Neural cell (in vitro differentiated cells): Measurements from ENCODE around the gene TJP1. TPM values are rescaled to one million over a fixed set of nuclear protein-coding genes. Genes with fewer than 3 reads are reported as not detected.

Source experiments
- H2AFZ ChIP-seq: fragments of 200-600, 300-800 bp; sonication (generic), shearing (Covaris generic); 2 replicates; pipeline ENCODE4 v1.6.0; 2014; ENCODE audit warnings: low read depth, mild to moderate bottlenecking, antibody characterized with exemption, low read length, moderate library complexity
- H3F3A ChIP-seq: fragments of 200-600 bp; shearing (Covaris generic); 2 replicates; pipeline ENCODE4 v1.6.1; 2016; ENCODE audit warnings: mild to moderate bottlenecking, moderate library complexity, mixed read lengths, antibody characterized with exemption, low read length; ENCODE audit not compliant: insufficient read depth, poor library complexity, severe bottlenecking
- H3K27ac ChIP-seq: fragments of 200-600, 300-800 bp; sonication (generic), shearing (Covaris generic); 2 replicates; pipeline ENCODE4 v1.5.1; 2014; ENCODE audit warnings: mild to moderate bottlenecking, low read length, moderate library complexity
- H3K27me3 ChIP-seq: fragments of 300-800, 200-600 bp; sonication (generic), shearing (Covaris generic); 2 replicates; pipeline ENCODE4 v1.6.0; 2014; ENCODE audit warnings: mild to moderate bottlenecking, low read depth, low read length, moderate library complexity; ENCODE audit not compliant: insufficient read depth
- H3K36me3 ChIP-seq: fragments of 300-800, 200-600 bp; sonication (generic), shearing (Covaris generic); 2 replicates; pipeline ENCODE4 v1.5.1; 2014; ENCODE audit warnings: mild to moderate bottlenecking, antibody characterized with exemption, low read length, moderate library complexity; ENCODE audit not compliant: insufficient read depth
- H3K4me2 ChIP-seq: fragments of 300-800, 200-600 bp; sonication (generic), shearing (Covaris generic); 2 replicates; pipeline ENCODE4 v1.6.0; 2014; ENCODE audit warnings: mild to moderate bottlenecking, low read length
- H3K4me3 ChIP-seq: fragments of 300-800, 200-600 bp; sonication (generic), shearing (Covaris generic); 2 replicates; pipeline ENCODE4 v1.5.1; 2014; ENCODE audit warnings: mild to moderate bottlenecking, low read length, moderate library complexity
- H3K79me2 ChIP-seq: fragments of 200-600 bp; shearing (Covaris generic); replicated peaks from 2 replicates; pipeline ENCODE4 v1.6.0; 2014; ENCODE audit warnings: mild to moderate bottlenecking, low read length, moderate library complexity; ENCODE audit not compliant: insufficient read depth
- H3K9ac ChIP-seq: fragments of 300-800, 200-600 bp; sonication (generic), shearing (Covaris generic); 2 replicates; pipeline ENCODE4 v1.6.1; 2016; ENCODE audit warnings: mild to moderate bottlenecking, low read length, mixed read lengths
- H3K9me2 ChIP-seq: fragments of 200-600 bp; shearing (Covaris generic); 2 replicates; pipeline ENCODE4 v1.6.1; 2016; ENCODE audit warnings: mild to moderate bottlenecking, low read length, mixed read lengths; ENCODE audit not compliant: insufficient read depth
- H3K9me3 ChIP-seq: fragments of 200-600, 300-800 bp; sonication (generic), shearing (Covaris generic); 2 replicates; pipeline ENCODE4 v1.6.1; 2016; ENCODE audit warnings: mild to moderate bottlenecking, mixed run types, low read length, moderate library complexity, mixed read lengths
- H4K20me1 ChIP-seq: fragments of 200-600 bp; shearing (Covaris generic); 2 replicates; pipeline ENCODE4 v1.6.1; 2016; ENCODE audit warnings: mild to moderate bottlenecking, mixed run types; ENCODE audit not compliant: insufficient read depth
- EP300 ChIP-seq: fragments of 450-650 bp; conservative IDR thresholded peaks from 2 replicates; pipeline ENCODE4 v1.6.1; 2014; ENCODE audit warnings: antibody characterized with exemption, mild to moderate bottlenecking, moderate library complexity; ENCODE audit not compliant: poor library complexity, severe bottlenecking
- EZH2 ChIP-seq: fragments of 200-600, 300-800 bp; shearing (Covaris generic), sonication (generic); IDR thresholded peaks from 2 replicates; pipeline ENCODE4 v1.6.1; 2014; ENCODE audit warnings: antibody characterized with exemption, low read length, borderline replicate concordance, mild to moderate bottlenecking; ENCODE audit not compliant: insufficient read depth, poor library complexity, severe bottlenecking
- MXI1 ChIP-seq: fragments of 450-650 bp; conservative IDR thresholded peaks from 2 replicates; pipeline ENCODE4 v1.6.1; 2014; ENCODE audit warnings: antibody characterized with exemption, mild to moderate bottlenecking; ENCODE audit not compliant: poor library complexity, severe bottlenecking
- POLR2AphosphoS5 ChIP-seq: IDR thresholded peaks from 2 replicates; pipeline ENCODE4 v1.6.1; 2012
- RAD21 ChIP-seq: fragments of 450-650 bp; conservative IDR thresholded peaks from 2 replicates; pipeline ENCODE4 v1.6.1; 2014; ENCODE audit warnings: antibody characterized with exemption, mild to moderate bottlenecking, moderate library complexity
- SMC3 ChIP-seq: fragments of 450-650 bp; conservative IDR thresholded peaks from 2 replicates; pipeline ENCODE4 v1.6.1; 2014; ENCODE audit warnings: antibody characterized with exemption, mild to moderate bottlenecking, moderate library complexity; ENCODE audit not compliant: poor library complexity
- TAF1 ChIP-seq: IDR thresholded peaks from 2 replicates; pipeline ENCODE4 v1.6.1; 2012; ENCODE audit warnings: low read depth
- polyA plus RNA-seq: library from polyadenylated mRNA; depleted of rRNA; stranded (reverse); fragments of >200 nt; gene quantifications from 2 replicates; pipeline ENCODE4 v1.2.3, GENCODE V29; 2014
- TF ChIP-seq, protein P1 (sequence below): fragments of 450-650 bp; IDR thresholded peaks from 2 replicates; pipeline ENCODE4 v1.5.1; 2014; ENCODE audit warnings: antibody characterized with exemption, mild to moderate bottlenecking, moderate library complexity; ENCODE audit not compliant: poor library complexity, severe bottlenecking
- TF ChIP-seq, protein P2 (sequence below): IDR thresholded peaks from 2 replicates; pipeline ENCODE4 v1.6.1; 2012; ENCODE audit warnings: borderline replicate concordance

Gene TJP1
- polyA plus RNA-seq, 1 donor from 2014 or later, result 6.2 TPM

DNA sequence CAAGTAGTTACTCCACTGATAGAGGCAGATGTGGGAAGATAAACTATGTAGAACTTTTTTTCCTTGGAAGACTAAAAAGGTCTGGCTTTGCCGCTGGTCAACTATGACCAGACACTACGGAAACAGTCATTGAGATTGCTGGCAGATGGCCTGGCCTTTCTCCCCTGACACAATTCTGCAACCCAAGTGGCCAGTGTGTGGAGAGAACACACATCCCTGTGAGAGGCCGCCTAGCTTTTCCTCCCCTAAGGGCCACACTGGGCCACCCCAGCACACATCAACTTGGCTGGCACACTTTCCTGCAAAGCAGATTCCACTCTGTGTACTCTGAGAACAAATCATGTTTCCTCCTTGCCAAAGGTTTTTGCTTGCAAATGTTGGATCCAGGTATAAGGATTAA lies 10.4 kb upstream of the TJP1 start:
- Histone ChIP-seq H3K27ac (no peak overlapping the region), H3K4me2 (no peak overlapping the region)
- TF ChIP-seq EZH2 (no peak), POLR2AphosphoS5 (no peak), SMC3 (no peak), TAF1 (no peak), EP300 (no peak), MXI1 (no peak), RAD21 (no peak)
- TF ChIP-seq, protein P1, sequence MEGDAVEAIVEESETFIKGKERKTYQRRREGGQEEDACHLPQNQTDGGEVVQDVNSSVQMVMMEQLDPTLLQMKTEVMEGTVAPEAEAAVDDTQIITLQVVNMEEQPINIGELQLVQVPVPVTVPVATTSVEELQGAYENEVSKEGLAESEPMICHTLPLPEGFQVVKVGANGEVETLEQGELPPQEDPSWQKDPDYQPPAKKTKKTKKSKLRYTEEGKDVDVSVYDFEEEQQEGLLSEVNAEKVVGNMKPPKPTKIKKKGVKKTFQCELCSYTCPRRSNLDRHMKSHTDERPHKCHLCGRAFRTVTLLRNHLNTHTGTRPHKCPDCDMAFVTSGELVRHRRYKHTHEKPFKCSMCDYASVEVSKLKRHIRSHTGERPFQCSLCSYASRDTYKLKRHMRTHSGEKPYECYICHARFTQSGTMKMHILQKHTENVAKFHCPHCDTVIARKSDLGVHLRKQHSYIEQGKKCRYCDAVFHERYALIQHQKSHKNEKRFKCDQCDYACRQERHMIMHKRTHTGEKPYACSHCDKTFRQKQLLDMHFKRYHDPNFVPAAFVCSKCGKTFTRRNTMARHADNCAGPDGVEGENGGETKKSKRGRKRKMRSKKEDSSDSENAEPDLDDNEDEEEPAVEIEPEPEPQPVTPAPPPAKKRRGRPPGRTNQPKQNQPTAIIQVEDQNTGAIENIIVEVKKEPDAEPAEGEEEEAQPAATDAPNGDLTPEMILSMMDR, result no peak
- TF ChIP-seq, protein P2, sequence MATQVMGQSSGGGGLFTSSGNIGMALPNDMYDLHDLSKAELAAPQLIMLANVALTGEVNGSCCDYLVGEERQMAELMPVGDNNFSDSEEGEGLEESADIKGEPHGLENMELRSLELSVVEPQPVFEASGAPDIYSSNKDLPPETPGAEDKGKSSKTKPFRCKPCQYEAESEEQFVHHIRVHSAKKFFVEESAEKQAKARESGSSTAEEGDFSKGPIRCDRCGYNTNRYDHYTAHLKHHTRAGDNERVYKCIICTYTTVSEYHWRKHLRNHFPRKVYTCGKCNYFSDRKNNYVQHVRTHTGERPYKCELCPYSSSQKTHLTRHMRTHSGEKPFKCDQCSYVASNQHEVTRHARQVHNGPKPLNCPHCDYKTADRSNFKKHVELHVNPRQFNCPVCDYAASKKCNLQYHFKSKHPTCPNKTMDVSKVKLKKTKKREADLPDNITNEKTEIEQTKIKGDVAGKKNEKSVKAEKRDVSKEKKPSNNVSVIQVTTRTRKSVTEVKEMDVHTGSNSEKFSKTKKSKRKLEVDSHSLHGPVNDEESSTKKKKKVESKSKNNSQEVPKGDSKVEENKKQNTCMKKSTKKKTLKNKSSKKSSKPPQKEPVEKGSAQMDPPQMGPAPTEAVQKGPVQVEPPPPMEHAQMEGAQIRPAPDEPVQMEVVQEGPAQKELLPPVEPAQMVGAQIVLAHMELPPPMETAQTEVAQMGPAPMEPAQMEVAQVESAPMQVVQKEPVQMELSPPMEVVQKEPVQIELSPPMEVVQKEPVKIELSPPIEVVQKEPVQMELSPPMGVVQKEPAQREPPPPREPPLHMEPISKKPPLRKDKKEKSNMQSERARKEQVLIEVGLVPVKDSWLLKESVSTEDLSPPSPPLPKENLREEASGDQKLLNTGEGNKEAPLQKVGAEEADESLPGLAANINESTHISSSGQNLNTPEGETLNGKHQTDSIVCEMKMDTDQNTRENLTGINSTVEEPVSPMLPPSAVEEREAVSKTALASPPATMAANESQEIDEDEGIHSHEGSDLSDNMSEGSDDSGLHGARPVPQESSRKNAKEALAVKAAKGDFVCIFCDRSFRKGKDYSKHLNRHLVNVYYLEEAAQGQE, result no peak

DNA sequence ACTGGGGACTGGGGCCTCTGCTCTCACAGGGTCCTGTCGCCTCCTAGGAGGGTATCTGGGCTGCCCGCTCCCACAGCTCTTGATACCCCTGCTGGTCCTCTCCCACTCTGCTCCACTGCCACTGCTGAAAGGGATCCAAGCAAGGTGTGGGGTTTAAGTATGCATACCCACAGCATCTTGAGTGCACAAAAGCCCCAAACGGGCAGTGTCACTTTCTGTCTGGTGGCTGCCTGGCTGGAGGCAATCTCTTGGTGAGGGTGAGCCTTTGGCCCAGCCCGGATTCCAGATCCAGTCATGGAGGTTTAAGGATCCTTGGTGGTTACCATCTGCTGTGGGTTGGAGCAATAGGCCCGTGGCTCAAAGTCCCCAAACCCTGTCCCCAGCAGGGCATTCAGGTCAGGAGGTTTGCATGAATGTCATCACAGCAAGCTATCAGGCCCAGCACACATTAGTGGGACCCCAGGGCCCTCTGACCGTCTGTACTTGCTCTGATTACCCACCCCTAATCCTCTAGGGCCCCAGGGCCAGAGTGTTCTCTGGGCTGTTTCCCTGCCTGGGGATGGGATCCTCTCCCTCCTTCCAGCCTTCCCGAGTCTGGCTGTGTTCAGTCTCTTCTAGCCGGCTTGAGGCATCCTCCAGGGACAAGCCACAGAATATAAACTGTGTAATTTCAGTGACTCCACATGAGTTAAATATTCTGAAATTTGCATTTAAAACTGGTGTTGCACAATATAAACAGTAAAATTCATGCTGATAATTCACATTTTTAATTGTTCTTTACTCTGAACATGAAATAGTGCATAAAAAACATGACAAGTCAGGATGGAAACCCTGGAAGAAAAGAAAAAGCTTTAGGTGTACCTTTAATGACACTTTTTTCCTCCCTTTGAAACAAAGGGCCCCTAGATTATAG lies 4.9 kb upstream of the TJP1 start:
- no peak for TF ChIP-seq TAF1
- Histone ChIP-seq H2AFZ (no peak overlapping the region), H3F3A (no peaks in the 10 kb centered on the region), H3K9me3 (no peaks in the 10 kb centered on the region), H3K4me2 (no peak overlapping the region), H3K79me2 (no peaks in the 10 kb centered on the region), H3K27me3 (no peaks in the 10 kb centered on the region), H3K36me3 (no peaks in the 10 kb centered on the region), H3K4me3 (no peak overlapping the region), H3K9ac (no peak overlapping the region), H4K20me1 (no peaks in the 10 kb centered on the region), H3K9me2 (no peaks in the 10 kb centered on the region), H3K27ac (no peak overlapping the region)

More for the DNA sequence above, 10.4 kb upstream of the TJP1 start:
- H3K9me3 ChIP-seq, result no peaks in the 10 kb centered on the region
- no peak overlapping the region for H2AFZ ChIP-seq
- H3K9ac ChIP-seq, result no peak overlapping the region
- H3K4me3 ChIP-seq, result no peak overlapping the region
- no peaks in the 10 kb centered on the region for H3K36me3 ChIP-seq
- no peaks in the 10 kb centered on the region for H3F3A ChIP-seq
- no peaks in the 10 kb centered on the region for H3K9me2 ChIP-seq
- no peaks in the 10 kb centered on the region for H4K20me1 ChIP-seq
- H3K27me3 ChIP-seq, result no peaks in the 10 kb centered on the region
- no peaks in the 10 kb centered on the region for H3K79me2 ChIP-seq
